ENCODE data around the gene CGGBP1. TPM values are rescaled to one million over a fixed set of nuclear protein-coding genes. Genes with fewer than 3 reads are reported as not detected.

The CGGBP1 gene
- total and polyA plus RNA-seq, 2 donors (not counting 1 experiment from before 2014, with no cell fraction given): 57.3 to 121 TPM

- H3K9me3 Mint-ChIP-seq (ENCODE audit: insufficient read depth): no peaks in the 10 kb centered on the region
- DNase-seq (no peak), ATAC-seq (ENCODE audit: low read depth) (no peak)
- no peaks in the 10 kb centered on the region for H3K9me3 ChIP-seq (ENCODE audit: control extremely low read depth in 1 of 3, control insufficient read depth in 2 of 3, insufficient read depth in 1 of 3, low read length in 2 of 3)
- ChIA-PET POLR2A (no interaction called here), CTCF (no interaction called here)
- peaks cover 12% of the 10 kb centered on the region for H4K20me1 ChIP-seq (ENCODE audit: control insufficient read depth, insufficient read depth, low read length, poor library complexity, severe bottlenecking)
- peaks cover 38% of the 10 kb centered on the region for H3K79me2 ChIP-seq (ENCODE audit: control insufficient read depth, insufficient read depth, low read length)
- no peak for TF ChIP-seq CTCF (IDR thresholded peaks at IDR 0.05)
- TF ChIP-seq EZH2 (IDR thresholded peaks at IDR 0.05; ENCODE audit: borderline replicate concordance, insufficient read depth, low read depth, low read length, poor library complexity, severe bottlenecking): no peak
- H2AFZ ChIP-seq (ENCODE audit: insufficient read depth, low read depth, low read length, poor library complexity, severe bottlenecking): no peak overlapping the region
- H3K4me3 ChIP-seq (ENCODE audit: control extremely low read depth in 1 of 5, extremely low read depth in 1 of 5, insufficient read depth in 1 of 5, low read depth in 2 of 5, low read length in 4 of 5): no peak overlapping the region
- H3K27ac ChIP-seq (ENCODE audit: low read length in 2 of 2): no peak overlapping the region
- H3K27me3 Mint-ChIP-seq: no peaks in the 10 kb centered on the region
- no peaks in the 10 kb centered on the region for H3K27me3 ChIP-seq (replicated peaks in 1 of 4; ENCODE audit: control extremely low read depth in 1 of 4, control insufficient read depth in 3 of 4, insufficient read depth in 4 of 4, low read length in 3 of 4)
- no peak overlapping the region for H3K4me3 Mint-ChIP-seq
- WGBS (ENCODE audit: insufficient coverage): no CpG with 5 or more reads among the region's 2 CpGs
- H3K36me3 ChIP-seq (replicated peaks in 1 of 2; ENCODE audit: control extremely low read depth in 1 of 2, control insufficient read depth in 1 of 2, extremely low read depth in 1 of 2, insufficient read depth in 2 of 2, low read length in 1 of 2): peaks cover 10% of the 10 kb centered on the region in 2 experiments
- no peak overlapping the region for H3K4me2 ChIP-seq (replicated peaks; ENCODE audit: low read depth, low read length, poor library complexity, severe bottlenecking)
- H3K4me1 Mint-ChIP-seq: peaks cover 12% of the 10 kb centered on the region
- intact Hi-C loops (cut with micrococcal nuclease): no loop called here
- no peaks in the 10 kb centered on the region for H3K4me1 ChIP-seq (ENCODE audit: control insufficient read depth in 2 of 2, insufficient read depth in 2 of 2, low read length in 2 of 2)
- H3K9ac ChIP-seq (ENCODE audit: low read length): no peak overlapping the region
- no peak overlapping the region for H3K27ac Mint-ChIP-seq
Measured at GRCh38 chr3:88082854-88083253, 24.0 kb upstream of the CGGBP1 start.

GRCh38 chr3:88078932-88079331 lies 20.1 kb upstream of the CGGBP1 start:
- Histone ChIP-seq H3K9ac (ENCODE audit: low read length) (no peak overlapping the region), H2AFZ (ENCODE audit: insufficient read depth, low read depth, low read length, poor library complexity, severe bottlenecking) (no peak overlapping the region), H4K20me1 (ENCODE audit: control insufficient read depth, insufficient read depth, low read length, poor library complexity, severe bottlenecking) (peaks cover 33% of the 10 kb centered on the region), H3K4me2 (replicated peaks; ENCODE audit: low read depth, low read length, poor library complexity, severe bottlenecking) (no peak overlapping the region), H3K9me3 (ENCODE audit: control extremely low read depth in 1 of 3, control insufficient read depth in 2 of 3, insufficient read depth in 1 of 3, low read length in 2 of 3) (no peaks in the 10 kb centered on the region), H3K4me3 (ENCODE audit: control extremely low read depth in 1 of 5, extremely low read depth in 1 of 5, insufficient read depth in 1 of 5, low read depth in 2 of 5, low read length in 4 of 5) (no peak overlapping the region), H3K27me3 (replicated peaks in 1 of 4; ENCODE audit: control extremely low read depth in 1 of 4, control insufficient read depth in 3 of 4, insufficient read depth in 4 of 4, low read length in 3 of 4) (no peaks in the 10 kb centered on the region), H3K36me3 (replicated peaks in 1 of 2; ENCODE audit: control extremely low read depth in 1 of 2, control insufficient read depth in 1 of 2, extremely low read depth in 1 of 2, insufficient read depth in 2 of 2, low read length in 1 of 2) (no peaks in the 10 kb centered on the region), H3K79me2 (ENCODE audit: control insufficient read depth, insufficient read depth, low read length) (peaks cover 62% of the 10 kb centered on the region), H3K27ac (ENCODE audit: low read length in 2 of 2) (no peak overlapping the region), H3K4me1 (ENCODE audit: control insufficient read depth in 2 of 2, insufficient read depth in 2 of 2, low read length in 2 of 2) (peaks cover 0 to 6% of the 10 kb centered on the region in 2 donors)
- no CpG with 5 or more reads among the region's 3 CpGs for WGBS (ENCODE audit: insufficient coverage)
- TF ChIP-seq EZH2 (IDR thresholded peaks at IDR 0.05; ENCODE audit: borderline replicate concordance, insufficient read depth, low read depth, low read length, poor library complexity, severe bottlenecking): no peak
- TF ChIP-seq CTCF (IDR thresholded peaks at IDR 0.05): no peak
- DNase-seq (no peak), ATAC-seq (ENCODE audit: low read depth) (no peak)
- H3K9me3 Mint-ChIP-seq (ENCODE audit: insufficient read depth): no peaks in the 10 kb centered on the region
- no peak overlapping the region for H3K4me3 Mint-ChIP-seq
- intact Hi-C loops (cut with micrococcal nuclease): loop anchor here (2.0 kb wide), 1 partner anchor 14 kb away; no protein-coding TSS in a partner anchor
- H3K4me1 Mint-ChIP-seq: peaks cover 32% of the 10 kb centered on the region
- POLR2A ChIA-PET: no interaction called here
- CTCF ChIA-PET: no interaction called here
- no peaks in the 10 kb centered on the region for H3K27me3 Mint-ChIP-seq
- H3K27ac Mint-ChIP-seq: no peak overlapping the region
